Thyroid gland (tissue), 4 donors: Measurements from ENCODE around the gene FOSL2.

Experiments used
- CTCF ChIP-seq, 6 experiments: fragments of 200-600 bp in 3 of 6; fragments of 450-650 bp in 3 of 6; sonication (generic) in 3 of 6; IDR thresholded peaks; one replicate each; pipeline ENCODE4 v1.5.1; 2016 to 2019; ENCODE audit warnings: antibody characterized with exemption in 6 of 6, mild to moderate bottlenecking in 2 of 6, inconsistent platforms in 1 of 6, moderate library complexity in 1 of 6
- POLR2A ChIP-seq, 2 donors: fragments of 450-650 bp; IDR thresholded peaks; one replicate each; pipeline ENCODE4 v1.6.1; 2017; ENCODE audit warnings: antibody characterized with exemption in 2 of 2, mild to moderate bottlenecking in 2 of 2, moderate library complexity in 1 of 2

- TF ChIP-seq CTCF (IDR thresholded peaks at IDR 0.05): no peak
- no peak for TF ChIP-seq POLR2A (IDR thresholded peaks at IDR 0.05)
Measured at GRCh38 chr2:28398101-28398834, 5.6 kb downstream of the FOSL2 start.
